ENCODE data around the gene IFIT5. TPM values are rescaled to one million over a fixed set of nuclear protein-coding genes. Genes with fewer than 3 reads are reported as not detected.
"Not testable (repeated sequence)": the region's sequence is repeated elsewhere in the genome, so short reads cannot be mapped to it uniquely, and the experiment has no call there.

The IFIT5 gene
- total RNA-seq, 1 donor from 2014 or later: 25.3 TPM

DNA sequence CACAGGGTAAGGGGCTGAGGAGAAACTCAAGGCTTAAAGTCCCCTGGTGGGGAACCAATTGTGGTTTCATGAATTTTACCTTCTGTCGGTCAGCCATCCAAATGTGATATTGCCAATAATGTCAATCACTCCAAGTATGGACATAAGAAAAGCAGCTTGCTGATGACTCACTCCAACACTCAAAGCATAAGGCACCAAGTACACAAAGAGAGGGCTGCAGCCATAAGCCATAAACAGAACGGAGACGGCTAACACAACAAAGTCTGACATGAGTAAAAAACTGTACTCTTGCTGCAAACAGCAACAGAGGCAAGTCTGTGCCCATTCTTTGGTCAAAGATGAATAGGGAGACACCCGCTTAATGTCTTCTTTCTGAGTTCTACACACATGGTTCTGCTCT is 24.2 kb downstream of the IFIT5 start:
- H3K9me3 ChIP-seq: no peaks in the 10 kb centered on the region
- no peak for ATAC-seq

GRCh38 chr10:89440226-89441009 is 26.1 kb downstream of the IFIT5 start:
- no peak overlapping the region for H3K4me3 ChIP-seq
- TF ChIP-seq, protein P1, sequence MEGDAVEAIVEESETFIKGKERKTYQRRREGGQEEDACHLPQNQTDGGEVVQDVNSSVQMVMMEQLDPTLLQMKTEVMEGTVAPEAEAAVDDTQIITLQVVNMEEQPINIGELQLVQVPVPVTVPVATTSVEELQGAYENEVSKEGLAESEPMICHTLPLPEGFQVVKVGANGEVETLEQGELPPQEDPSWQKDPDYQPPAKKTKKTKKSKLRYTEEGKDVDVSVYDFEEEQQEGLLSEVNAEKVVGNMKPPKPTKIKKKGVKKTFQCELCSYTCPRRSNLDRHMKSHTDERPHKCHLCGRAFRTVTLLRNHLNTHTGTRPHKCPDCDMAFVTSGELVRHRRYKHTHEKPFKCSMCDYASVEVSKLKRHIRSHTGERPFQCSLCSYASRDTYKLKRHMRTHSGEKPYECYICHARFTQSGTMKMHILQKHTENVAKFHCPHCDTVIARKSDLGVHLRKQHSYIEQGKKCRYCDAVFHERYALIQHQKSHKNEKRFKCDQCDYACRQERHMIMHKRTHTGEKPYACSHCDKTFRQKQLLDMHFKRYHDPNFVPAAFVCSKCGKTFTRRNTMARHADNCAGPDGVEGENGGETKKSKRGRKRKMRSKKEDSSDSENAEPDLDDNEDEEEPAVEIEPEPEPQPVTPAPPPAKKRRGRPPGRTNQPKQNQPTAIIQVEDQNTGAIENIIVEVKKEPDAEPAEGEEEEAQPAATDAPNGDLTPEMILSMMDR (IDR thresholded peaks at IDR 0.05): no peak
- no peaks in the 10 kb centered on the region for H3K36me3 ChIP-seq
- intact Hi-C loops (cut with DNase I): no loop called here
- peak; percentile 73 to 78 for ATAC-seq
- H3K27ac ChIP-seq: no peak overlapping the region
- peak; percentile 67 for DNase-seq
- no peaks in the 10 kb centered on the region for H3K27me3 ChIP-seq (ENCODE audit: low read depth)
- no peaks in the 10 kb centered on the region for H3K4me1 ChIP-seq
- H3K9me3 ChIP-seq: no peaks in the 10 kb centered on the region

More for the DNA sequence above, 24.2 kb downstream of the IFIT5 start:
- Histone ChIP-seq H3K36me3 (no peaks in the 10 kb centered on the region), H3K27me3 (ENCODE audit: low read depth) (no peaks in the 10 kb centered on the region), H3K27ac (no peak overlapping the region), H3K4me1 (no peaks in the 10 kb centered on the region), H3K4me3 (no peak overlapping the region)
- intact Hi-C loops (cut with DNase I): no loop called here
- TF ChIP-seq, protein P1 (IDR thresholded peaks at IDR 0.05): no peak
- no peak for DNase-seq

GRCh38 chr10:89442289-89442688 is 27.9 kb downstream of the IFIT5 start:
- no peak for DNase-seq
- intact Hi-C loops (cut with DNase I): no loop called here
- H3K27me3 ChIP-seq (ENCODE audit: low read depth): no peaks in the 10 kb centered on the region
- no peak overlapping the region for H3K27ac ChIP-seq
- TF ChIP-seq, protein P1 (IDR thresholded peaks at IDR 0.05): no peak
- H3K36me3 ChIP-seq: no peaks in the 10 kb centered on the region
- no peak overlapping the region for H3K4me3 ChIP-seq
- H3K4me1 ChIP-seq: no peaks in the 10 kb centered on the region
- H3K9me3 ChIP-seq: no peaks in the 10 kb centered on the region
- ATAC-seq: no peak

GRCh38 chr10:89444819-89445218 is 30.5 kb downstream of the IFIT5 start:
- H3K36me3 ChIP-seq; DNase-seq; H3K4me1 ChIP-seq; H3K27me3 ChIP-seq (ENCODE audit: low read depth); H3K27ac ChIP-seq; H3K4me3 ChIP-seq; ATAC-seq; H3K9me3 ChIP-seq; intact Hi-C loops (cut with DNase I): not testable (repeated sequence)

DNA sequence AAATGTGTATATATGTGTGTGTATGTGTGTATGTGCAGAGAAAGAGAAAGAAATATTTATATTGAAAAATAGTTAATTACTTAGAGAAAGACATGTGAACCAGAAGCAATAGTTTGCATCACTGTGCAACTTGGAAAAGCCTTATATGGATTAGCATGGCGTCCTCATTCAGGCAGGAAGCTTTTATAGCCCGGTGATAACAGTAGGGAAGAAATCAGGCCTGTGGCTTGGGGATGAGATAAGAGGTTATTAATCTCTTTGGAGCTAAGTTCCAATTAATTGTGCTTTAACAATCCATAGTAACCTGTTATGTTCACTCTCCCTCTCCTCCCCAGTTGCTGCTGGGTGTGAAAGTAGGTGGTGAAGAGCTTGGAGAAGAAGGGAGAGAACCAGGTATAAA is 36.5 kb downstream of the IFIT5 start:
- intact Hi-C loops (cut with DNase I): no loop called here
- no peaks in the 10 kb centered on the region for H3K9me3 ChIP-seq
- TF ChIP-seq, protein P1 (IDR thresholded peaks at IDR 0.05): no peak
- no peaks in the 10 kb centered on the region for H3K27me3 ChIP-seq (ENCODE audit: low read depth)
- ATAC-seq (no peak), DNase-seq (no peak)
- no peak overlapping the region for H3K4me3 ChIP-seq
- no peak overlapping the region for H3K27ac ChIP-seq
- peaks cover 9% of the 10 kb centered on the region for H3K4me1 ChIP-seq
- no peaks in the 10 kb centered on the region for H3K36me3 ChIP-seq

- no peak for ATAC-seq
- DNase-seq: no peak
- no peaks in the 10 kb centered on the region for H3K36me3 ChIP-seq
- H3K27me3 ChIP-seq (ENCODE audit: low read depth): no peaks in the 10 kb centered on the region
- intact Hi-C loops (cut with DNase I): no loop called here
- no peak overlapping the region for H3K4me3 ChIP-seq
- H3K9me3 ChIP-seq: no peaks in the 10 kb centered on the region
- H3K27ac ChIP-seq: no peak overlapping the region
- TF ChIP-seq, protein P1 (IDR thresholded peaks at IDR 0.05): no peak
- peaks cover 14% of the 10 kb centered on the region for H3K4me1 ChIP-seq
These were observed 37.8 kb downstream of the IFIT5 start for GRCh38 chr10:89452193-89452592.
